Breast epithelium (tissue), 4 donors: ENCODE results near the gene NDC1. TPM values are rescaled to one million over a fixed set of nuclear protein-coding genes. Genes with fewer than 3 reads are reported as not detected.

Experiments
- DNase-seq, 2 donors: peaks; one replicate each; pipeline ENCODE4 v3.0.0-alpha.2; 2019; ENCODE audit warnings: low spot score in 2 of 2
- H3K27ac ChIP-seq, 2 donors: fragments of 200-600 bp; sonication (generic) in 1 of 2; one replicate each; pipeline ENCODE4 v1.5.1; 2016 to 2019; ENCODE audit warnings: mild to moderate bottlenecking in 1 of 2
- H3K27me3 ChIP-seq, 2 donors: fragments of 200-600 bp; sonication (generic) in 1 of 2; one replicate each; pipeline versions ENCODE4 v1.5.1 to v1.6.0; 2017 to 2019; ENCODE audit warnings: control low read depth in 1 of 2, mild to moderate bottlenecking in 1 of 2
- H3K36me3 ChIP-seq: fragments of 200-600 bp; one replicate; pipeline ENCODE4 v1.5.1; 2019
- H3K4me1 ChIP-seq, 2 donors: fragments of 200-600 bp; sonication (generic); one replicate each; pipeline ENCODE4 v1.5.1; 2016 to 2019; ENCODE audit warnings: control low read depth in 1 of 2
- H3K4me3 ChIP-seq, 3 donors: fragments of 200-600 bp; sonication (generic); 1 replicate in 2 of 3; 2 replicates in 1 of 3; pipeline ENCODE4 v1.5.1; 2016 to 2019; ENCODE audit warnings: mild to moderate bottlenecking in 3 of 3, moderate library complexity in 2 of 3
- H3K9me3 ChIP-seq, 2 donors: fragments of 200-600 bp; sonication (generic) in 1 of 2; one replicate each; pipeline ENCODE4 v1.5.1; 2016 to 2019; ENCODE audit warnings: control low read depth in 1 of 2
- CTCF ChIP-seq, 3 donors: fragments of 450-650 bp; IDR thresholded peaks; one replicate each; pipeline ENCODE4 v1.5.1; 2016 to 2017; ENCODE audit warnings: antibody characterized with exemption in 3 of 3, mild to moderate bottlenecking in 3 of 3, moderate library complexity in 3 of 3
- POLR2A ChIP-seq: fragments of 450-650 bp; IDR thresholded peaks from one replicate; pipeline ENCODE4 v1.6.1; 2016; ENCODE audit warnings: antibody characterized with exemption, mild to moderate bottlenecking, moderate library complexity
- POLR2AphosphoS5 ChIP-seq, 3 donors: sonication (generic); formaldehyde crosslinking; IDR thresholded peaks; one replicate each; pipeline ENCODE4 v1.6.1; 2017; ENCODE audit warnings: antibody characterized with exemption in 3 of 3
- intact Hi-C: fragments of 100-400 bp; cut with DNase I; formaldehyde crosslinking; loops from one replicate; pipeline ENCODE4 v1.15.1; 2023; ENCODE audit warnings: low total_unique reads
- total RNA-seq, 3 donors: library from RNA; depleted of rRNA; stranded (reverse); fragments of >200 nt; gene quantifications; one replicate each; pipeline ENCODE4 v1.1.0, GENCODE V29; 2016

NDC1 gene
- total RNA-seq, 3 donors from 2014 or later = 10.9 to 18.4 (median 12.8) TPM

- H3K27ac ChIP-seq = no peak overlapping the region
- intact Hi-C loops = no loop called here
- no peak for DNase-seq
- no peaks in the 10 kb centered on the region for H3K36me3 ChIP-seq
- no peak overlapping the region for H3K4me3 ChIP-seq
- H3K4me1 ChIP-seq = no peaks in the 10 kb centered on the region
- H3K9me3 ChIP-seq = no peaks in the 10 kb centered on the region
- H3K27me3 ChIP-seq = no peaks in the 10 kb centered on the region
- TF ChIP-seq POLR2AphosphoS5 (IDR thresholded peaks at IDR 0.05) = no peak
- no peak for TF ChIP-seq POLR2A
- no peak for TF ChIP-seq CTCF (IDR thresholded peaks at IDR 0.05)
Measured at GRCh38 chr1:53783056-53783455, 55.0 kb downstream of the NDC1 start.

GRCh38 chr1:53781654-53782053 lies 56.4 kb downstream of the NDC1 start:
- no peak for DNase-seq
- no peaks in the 10 kb centered on the region for H3K4me1 ChIP-seq
- no peak overlapping the region for H3K27ac ChIP-seq
- no peaks in the 10 kb centered on the region for H3K36me3 ChIP-seq
- TF ChIP-seq POLR2A = no peak
- TF ChIP-seq CTCF (IDR thresholded peaks at IDR 0.05) = no peak
- no peak for TF ChIP-seq POLR2AphosphoS5 (IDR thresholded peaks at IDR 0.05)
- H3K27me3 ChIP-seq = no peaks in the 10 kb centered on the region
- intact Hi-C loops = no loop called here
- no peaks in the 10 kb centered on the region for H3K9me3 ChIP-seq
- H3K4me3 ChIP-seq = no peak overlapping the region

- no peak for DNase-seq
- intact Hi-C loops = no loop called here
- Histone ChIP-seq H3K36me3 (no peaks in the 10 kb centered on the region), H3K4me1 (no peaks in the 10 kb centered on the region), H3K9me3 (no peaks in the 10 kb centered on the region), H3K27ac (no peak overlapping the region), H3K27me3 (no peaks in the 10 kb centered on the region), H3K4me3 (no peak overlapping the region)
- TF ChIP-seq POLR2AphosphoS5 (IDR thresholded peaks at IDR 0.05) (no peak), POLR2A (no peak), CTCF (IDR thresholded peaks at IDR 0.05) (no peak)
Measured at GRCh38 chr1:53777272-53777671, 60.8 kb downstream of the NDC1 start.

- intact Hi-C loops = no loop called here
- Histone ChIP-seq H3K4me3 (no peak overlapping the region), H3K27me3 (no peaks in the 10 kb centered on the region)
Measured at GRCh38 chr1:53771648-53772047, 66.4 kb downstream of the NDC1 start.

GRCh38 chr1:53769780-53770179 lies 68.3 kb downstream of the NDC1 start:
- no peaks in the 10 kb centered on the region for H3K4me1 ChIP-seq
- TF ChIP-seq POLR2A (no peak), CTCF (IDR thresholded peaks at IDR 0.05) (no peak), POLR2AphosphoS5 (IDR thresholded peaks at IDR 0.05) (no peak)
- DNase-seq = no peak
- no peaks in the 10 kb centered on the region for H3K27me3 ChIP-seq
- H3K27ac ChIP-seq = no peak overlapping the region
- intact Hi-C loops = no loop called here
- no peaks in the 10 kb centered on the region for H3K36me3 ChIP-seq
- no peaks in the 10 kb centered on the region for H3K9me3 ChIP-seq
- no peak overlapping the region for H3K4me3 ChIP-seq

More at GRCh38 chr1:53771648-53772047, 66.4 kb downstream of the NDC1 start:
- no peak for TF ChIP-seq CTCF (IDR thresholded peaks at IDR 0.05)
- TF ChIP-seq POLR2AphosphoS5 (IDR thresholded peaks at IDR 0.05) = no peak
- no peak for TF ChIP-seq POLR2A
- no peak for DNase-seq
- Histone ChIP-seq H3K4me1 (no peaks in the 10 kb centered on the region), H3K36me3 (no peaks in the 10 kb centered on the region), H3K27ac (no peak overlapping the region), H3K9me3 (no peaks in the 10 kb centered on the region)
